Tibial nerve (tissue), 4 donors: ENCODE data around the gene ETFA.

Experiments used
- EP300 ChIP-seq, 2 donors: sonication (generic); formaldehyde crosslinking; IDR thresholded peaks; one replicate each; pipeline ENCODE4 v1.6.1; 2017; ENCODE audit warnings: antibody characterized with exemption in 2 of 2, mild to moderate bottlenecking in 1 of 2
- POLR2A ChIP-seq, 2 donors: fragments of 450-650 bp; IDR thresholded peaks; one replicate each; pipeline ENCODE4 v1.6.1; 2017; ENCODE audit warnings: antibody characterized with exemption in 2 of 2, mild to moderate bottlenecking in 2 of 2, moderate library complexity in 2 of 2
- TF ChIP-seq, protein P1 (sequence below), 5 experiments: fragments of 200-600 bp in 3 of 5; fragments of 450-650 bp in 2 of 5; sonication (generic) in 3 of 5; IDR thresholded peaks; one replicate each; pipeline ENCODE4 v1.5.1; 2016 to 2019; ENCODE audit warnings: antibody characterized with exemption in 5 of 5, mild to moderate bottlenecking in 3 of 5, moderate library complexity in 2 of 5

DNA sequence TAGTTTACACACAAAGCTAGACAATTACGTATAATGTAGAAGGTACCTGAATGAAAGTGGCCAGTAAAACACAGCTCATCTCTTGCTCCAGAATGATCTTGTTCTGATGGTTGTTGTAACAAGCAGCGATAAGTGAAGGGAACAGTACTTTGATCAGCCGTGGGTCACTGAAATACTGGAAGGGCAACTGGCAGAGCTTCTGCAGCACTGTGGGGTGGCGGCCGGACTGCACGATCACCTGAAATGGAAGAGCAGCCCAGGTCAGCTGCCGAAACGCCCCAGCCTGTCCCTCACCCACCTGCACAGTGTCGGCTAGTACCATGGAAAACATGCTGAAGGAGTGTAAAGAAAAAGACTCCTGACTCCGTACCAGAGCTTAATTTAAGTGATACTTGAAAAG, 42.6 kb upstream of the ETFA start:
- no peak for TF ChIP-seq POLR2A (IDR thresholded peaks at IDR 0.05)
- TF ChIP-seq, protein P1, sequence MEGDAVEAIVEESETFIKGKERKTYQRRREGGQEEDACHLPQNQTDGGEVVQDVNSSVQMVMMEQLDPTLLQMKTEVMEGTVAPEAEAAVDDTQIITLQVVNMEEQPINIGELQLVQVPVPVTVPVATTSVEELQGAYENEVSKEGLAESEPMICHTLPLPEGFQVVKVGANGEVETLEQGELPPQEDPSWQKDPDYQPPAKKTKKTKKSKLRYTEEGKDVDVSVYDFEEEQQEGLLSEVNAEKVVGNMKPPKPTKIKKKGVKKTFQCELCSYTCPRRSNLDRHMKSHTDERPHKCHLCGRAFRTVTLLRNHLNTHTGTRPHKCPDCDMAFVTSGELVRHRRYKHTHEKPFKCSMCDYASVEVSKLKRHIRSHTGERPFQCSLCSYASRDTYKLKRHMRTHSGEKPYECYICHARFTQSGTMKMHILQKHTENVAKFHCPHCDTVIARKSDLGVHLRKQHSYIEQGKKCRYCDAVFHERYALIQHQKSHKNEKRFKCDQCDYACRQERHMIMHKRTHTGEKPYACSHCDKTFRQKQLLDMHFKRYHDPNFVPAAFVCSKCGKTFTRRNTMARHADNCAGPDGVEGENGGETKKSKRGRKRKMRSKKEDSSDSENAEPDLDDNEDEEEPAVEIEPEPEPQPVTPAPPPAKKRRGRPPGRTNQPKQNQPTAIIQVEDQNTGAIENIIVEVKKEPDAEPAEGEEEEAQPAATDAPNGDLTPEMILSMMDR (IDR thresholded peaks at IDR 0.05): no peak
- TF ChIP-seq EP300 (IDR thresholded peaks at IDR 0.05): no peak
